ENCODE results near the gene USP10. TPM values are rescaled to one million over a fixed set of nuclear protein-coding genes. Genes with fewer than 3 reads are reported as not detected.
A peak's percentile ranks its signal among the peaks of the same experiment; 100 is the strongest.

Gene USP10
- total RNA-seq, 1 donor from 2014 or later: 73.4 TPM

DNA sequence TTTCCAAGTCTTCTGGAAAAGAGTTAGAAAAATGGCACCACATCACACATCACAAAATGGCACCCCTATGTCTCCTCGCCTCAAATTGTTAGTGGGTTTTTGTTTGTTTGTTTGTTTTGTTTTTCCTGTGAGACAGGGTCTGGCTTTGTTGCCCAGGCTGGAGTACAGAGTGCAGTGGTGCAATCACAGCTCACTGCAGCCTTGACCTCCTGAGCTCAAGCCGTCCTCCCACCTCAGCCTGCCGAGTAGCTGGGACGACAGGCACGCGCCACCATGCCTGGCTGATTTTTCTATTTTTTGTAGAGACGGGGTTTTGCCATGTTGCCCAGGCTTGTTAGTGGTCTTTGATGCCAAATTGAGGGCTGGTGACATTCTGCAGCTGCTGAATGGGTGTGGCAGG, 116.2 kb downstream of the USP10 start:
- TF ChIP-seq, protein P1, sequence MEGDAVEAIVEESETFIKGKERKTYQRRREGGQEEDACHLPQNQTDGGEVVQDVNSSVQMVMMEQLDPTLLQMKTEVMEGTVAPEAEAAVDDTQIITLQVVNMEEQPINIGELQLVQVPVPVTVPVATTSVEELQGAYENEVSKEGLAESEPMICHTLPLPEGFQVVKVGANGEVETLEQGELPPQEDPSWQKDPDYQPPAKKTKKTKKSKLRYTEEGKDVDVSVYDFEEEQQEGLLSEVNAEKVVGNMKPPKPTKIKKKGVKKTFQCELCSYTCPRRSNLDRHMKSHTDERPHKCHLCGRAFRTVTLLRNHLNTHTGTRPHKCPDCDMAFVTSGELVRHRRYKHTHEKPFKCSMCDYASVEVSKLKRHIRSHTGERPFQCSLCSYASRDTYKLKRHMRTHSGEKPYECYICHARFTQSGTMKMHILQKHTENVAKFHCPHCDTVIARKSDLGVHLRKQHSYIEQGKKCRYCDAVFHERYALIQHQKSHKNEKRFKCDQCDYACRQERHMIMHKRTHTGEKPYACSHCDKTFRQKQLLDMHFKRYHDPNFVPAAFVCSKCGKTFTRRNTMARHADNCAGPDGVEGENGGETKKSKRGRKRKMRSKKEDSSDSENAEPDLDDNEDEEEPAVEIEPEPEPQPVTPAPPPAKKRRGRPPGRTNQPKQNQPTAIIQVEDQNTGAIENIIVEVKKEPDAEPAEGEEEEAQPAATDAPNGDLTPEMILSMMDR (conservative IDR thresholded peaks at IDR 0.05; ENCODE audit: low read depth, low read length): no peak
- H3K4me3 ChIP-seq (ENCODE audit: low read depth, low read length): no peak overlapping the region
- DNase-seq (ENCODE audit: low read depth): no peak

- TF ChIP-seq, protein P1 (conservative IDR thresholded peaks at IDR 0.05; ENCODE audit: low read depth, low read length): no peak
- DNase-seq (ENCODE audit: low read depth): no peak
Measured at GRCh38 chr16:84816485-84816884, 116.7 kb downstream of the USP10 start.

DNA sequence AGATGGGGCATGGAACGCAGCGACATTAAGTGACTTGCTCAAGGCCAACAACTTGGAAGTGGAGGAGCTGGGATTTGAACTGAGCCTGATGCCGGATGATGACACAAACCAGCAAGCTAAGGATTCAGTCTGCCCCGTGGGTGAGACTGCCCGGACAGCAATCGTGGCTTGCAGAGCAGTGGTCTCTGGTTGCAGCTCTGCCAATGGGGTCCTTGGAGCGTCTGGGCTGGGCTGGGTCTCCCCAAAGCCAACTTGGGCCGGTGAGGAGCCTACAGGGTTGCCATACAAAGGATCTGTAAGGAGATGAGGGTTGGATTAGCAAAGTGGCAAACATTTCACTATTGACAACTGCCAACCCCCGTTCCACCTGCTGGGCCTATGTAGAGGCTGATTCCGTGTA, 117.4 kb downstream of the USP10 start:
- H3K4me3 ChIP-seq (ENCODE audit: low read depth, low read length): no peak overlapping the region
- no peak for DNase-seq (ENCODE audit: low read depth)

More at GRCh38 chr16:84816485-84816884, 116.7 kb downstream of the USP10 start:
- H3K4me3 ChIP-seq (ENCODE audit: low read depth, low read length): no peak overlapping the region

DNA sequence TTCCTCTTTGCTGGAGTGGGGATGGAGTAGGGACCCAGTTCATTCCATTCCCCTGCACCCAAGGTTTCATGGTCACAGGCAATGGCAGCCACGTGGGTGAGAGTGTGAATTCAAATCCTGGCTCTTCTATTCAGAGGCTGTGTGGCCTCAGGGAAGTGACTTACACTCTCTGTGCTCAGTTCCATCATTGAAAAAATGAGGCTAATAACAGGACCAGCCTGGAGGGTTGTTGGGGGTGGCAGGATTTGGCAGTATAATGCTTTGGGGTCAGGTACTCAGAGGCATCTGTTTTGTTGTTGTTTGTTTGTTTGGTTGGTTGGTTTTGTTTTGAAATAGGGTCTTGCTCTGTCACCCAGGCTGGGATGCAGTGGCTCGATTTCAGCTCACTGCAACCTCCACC, 117.8 kb downstream of the USP10 start:
- H3K4me3 ChIP-seq (ENCODE audit: low read depth, low read length): no peak overlapping the region
- TF ChIP-seq, protein P1 (conservative IDR thresholded peaks at IDR 0.05; ENCODE audit: low read depth, low read length): no peak
- DNase-seq (ENCODE audit: low read depth): no peak

More for the DNA sequence above, 117.4 kb downstream of the USP10 start:
- TF ChIP-seq, protein P1 (conservative IDR thresholded peaks at IDR 0.05; ENCODE audit: low read depth, low read length): no peak

DNA sequence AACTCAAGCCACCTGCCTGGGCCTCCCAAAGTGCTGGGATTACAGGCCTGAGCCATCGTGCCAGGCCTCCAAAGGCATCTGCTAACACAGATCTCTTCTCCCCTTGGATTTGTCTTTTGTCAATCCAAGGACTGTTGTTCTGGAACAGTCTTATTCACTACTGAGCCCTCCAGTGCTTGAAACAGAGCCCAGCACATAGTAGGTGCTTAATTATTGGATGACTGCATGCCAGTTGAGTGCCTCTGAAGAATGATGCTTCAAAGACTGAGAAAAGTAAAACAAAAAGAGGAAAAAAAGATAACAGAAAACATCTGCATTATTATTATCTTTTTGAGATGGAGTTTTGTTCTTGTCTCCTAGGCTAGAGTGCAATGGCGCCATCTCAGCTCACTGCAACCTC, 118.3 kb downstream of the USP10 start:
- TF ChIP-seq, protein P1 (conservative IDR thresholded peaks at IDR 0.05; ENCODE audit: low read depth, low read length): no peak

GRCh38 chr16:84818989-84819643, 119.3 kb downstream of the USP10 start:
- peak overlapping the region; percentile 64 for H3K4me3 ChIP-seq (ENCODE audit: low read depth, low read length)
- TF ChIP-seq, protein P1 (conservative IDR thresholded peaks at IDR 0.05; ENCODE audit: low read depth, low read length): no peak
- no peak for DNase-seq (ENCODE audit: low read depth)

More for the DNA sequence above, 118.3 kb downstream of the USP10 start:
- DNase-seq (ENCODE audit: low read depth): no peak
- H3K4me3 ChIP-seq (ENCODE audit: low read depth, low read length): no peak overlapping the region
